HepG2 (cell line): ENCODE results near the gene MT1HL1. TPM values are rescaled to one million over a fixed set of nuclear protein-coding genes. Genes with fewer than 3 reads are reported as not detected.
"Not testable (repeated sequence)": the region's sequence is repeated elsewhere in the genome, so short reads cannot be mapped to it uniquely, and the experiment has no call there.

Source experiments
- ATAC-seq: fragments of 200-7000 bp; cut with Tn5 transposase; 3 replicates; pipeline ENCODE4 v1.9.1; 2020; ENCODE audit warnings: mild to moderate bottlenecking, moderate library complexity
- BruUV-seq: library from RNA; stranded (reverse); fragments of 400-500 nt; replicated peaks from 2 replicates; lab custom pipeline; 2021; lab: Mats Ljungman, UMichigan
- CTCF ChIA-PET: fragments of 300-600 bp; formaldehyde crosslinking; extraction: SDS; loops from one replicate; lab custom pipeline; 2021; ENCODE audit warnings: low total read pairs, inconsistent platforms, low intra/inter-chr PET ratio; lab: Yijun Ruan, JAX
- POLR2A ChIA-PET: fragments of 350-600 bp; sonication (Branson Sonifier 250); formaldehyde crosslinking; loops from one replicate; lab custom pipeline; 2020; ENCODE audit warnings: antibody characterized with exemption, inconsistent platforms; lab: Yijun Ruan, JAX
- DNase-seq: peaks from one replicate; pipeline ENCODE4 v3.0.0-alpha.2; 2015; ENCODE audit warnings: low spot score
- FAIRE-seq: peaks from 3 replicates; lab custom pipeline; 2011; peaks lifted over from hg19 to GRCh38; lab: Jason Lieb, UNC
- H2AFZ ChIP-seq: one replicate; pipeline ENCODE4 v1.6.1; 2011; ENCODE audit warnings: low read length, inconsistent platforms
- H3K27ac ChIP-seq: fragments of 300-600 bp; 3 replicates; pipeline ENCODE4 v1.8.0; 2011; ENCODE audit warnings: mixed run types, mild to moderate bottlenecking, mixed read lengths, low read length, inconsistent platforms; ENCODE audit not compliant: insufficient read depth; ENCODE audit errors: extremely low read length
- H3K27me3 ChIP-seq, 2 experiments: fragments of 200-600 bp in 1 of 2; 2 replicates in 1 of 2; 3 replicates in 1 of 2; pipeline versions ENCODE4 v1.6.0 to v1.8.0; 2011; ENCODE audit warnings: low read length in 2 of 2, mild to moderate bottlenecking in 2 of 2, moderate library complexity in 2 of 2, inconsistent platforms in 1 of 2; ENCODE audit not compliant: insufficient read depth in 2 of 2, control insufficient read depth in 1 of 2
- H3K36me3 ChIP-seq, 2 experiments: fragments of 200-600 bp in 1 of 2; replicated peaks in 1 of 2; 2 replicates in 1 of 2; 3 replicates in 1 of 2; pipeline versions ENCODE4 v1.5.1 to v1.8.0; 2011; ENCODE audit warnings: low read length in 2 of 2, inconsistent platforms in 1 of 2; ENCODE audit not compliant: insufficient read depth in 2 of 2, control insufficient read depth in 1 of 2
- H3K4me1 ChIP-seq: 2 replicates; pipeline ENCODE4 v1.5.1; 2012; ENCODE audit warnings: low read length, inconsistent platforms; ENCODE audit not compliant: insufficient read depth
- H3K4me2 ChIP-seq: 2 replicates; pipeline ENCODE4 v1.6.0; 2011; ENCODE audit warnings: low read depth, low read length, inconsistent platforms
- H3K4me3 ChIP-seq, 3 experiments: fragments of 200-600 bp in 1 of 3; sonication (generic), shearing (Covaris generic) in 1 of 3; replicated peaks in 1 of 3; 2 replicates each; pipeline ENCODE4 v1.5.1; 2011 to 2016; ENCODE audit warnings: low read length in 3 of 3, inconsistent platforms in 2 of 3, low read depth in 2 of 3, mild to moderate bottlenecking in 2 of 3, control low read depth in 1 of 3, mixed read lengths in 1 of 3; ENCODE audit not compliant: insufficient read depth in 1 of 3
- H3K79me2 ChIP-seq: one replicate; pipeline ENCODE4 v1.6.1; 2011; ENCODE audit warnings: low read length, inconsistent platforms; ENCODE audit not compliant: insufficient read depth
- H3K9ac ChIP-seq: 2 replicates; pipeline ENCODE4 v1.6.0; 2011; ENCODE audit warnings: mild to moderate bottlenecking, low read depth, low read length, inconsistent platforms; ENCODE audit not compliant: insufficient read depth
- H3K9me3 ChIP-seq: 2 replicates; pipeline ENCODE4 v1.5.1; 2012; ENCODE audit warnings: mild to moderate bottlenecking, low read length
- H4K20me1 ChIP-seq: 2 replicates; pipeline ENCODE4 v1.6.0; 2011; ENCODE audit warnings: inconsistent platforms, mild to moderate bottlenecking, low read length, moderate library complexity; ENCODE audit not compliant: insufficient read depth
- ATM ChIP-seq: fragments of 450-650 bp; IDR thresholded peaks from 2 replicates; pipeline ENCODE4 v1.7.1; 2017; ENCODE audit warnings: mild to moderate bottlenecking, borderline replicate concordance
- FOXC1 ChIP-seq: sonication (generic); formaldehyde crosslinking; IDR thresholded peaks from 2 replicates; pipeline ENCODE4 v1.8.0; 2022; ENCODE audit warnings: mild to moderate bottlenecking, missing genetic modification reagents, borderline replicate concordance
- FOXP1 ChIP-seq, 2 experiments: fragments of 450-650 bp in 1 of 2; IDR thresholded peaks; 2 replicates each; pipeline ENCODE4 v1.6.1; 2017 to 2018; ENCODE audit warnings: antibody characterized with exemption in 1 of 2
- HNF1A ChIP-seq, 2 experiments: sonication (generic) in 1 of 2; formaldehyde crosslinking in 1 of 2; IDR thresholded peaks; 2 replicates each; pipeline versions ENCODE4 v1.4.0 to v1.6.1; 2016 to 2020; ENCODE audit warnings: borderline replicate concordance in 1 of 2, low read depth in 1 of 2, mild to moderate bottlenecking in 1 of 2, missing genetic modification reagents in 1 of 2
- SP2 ChIP-seq: sonication (generic); formaldehyde crosslinking; IDR thresholded peaks from 2 replicates; pipeline ENCODE4 v1.5.1; 2020; ENCODE audit warnings: mild to moderate bottlenecking, missing genetic modification reagents
- TARDBP ChIP-seq: sonication (generic); formaldehyde crosslinking; IDR thresholded peaks from 2 replicates; pipeline ENCODE4 v1.8.0; 2022; ENCODE audit warnings: mild to moderate bottlenecking, missing genetic modification reagents
- ZNF674 ChIP-seq: sonication (generic); formaldehyde crosslinking; IDR thresholded peaks from 2 replicates; pipeline ENCODE4 v1.5.0; 2020; ENCODE audit warnings: low read depth, mild to moderate bottlenecking, missing genetic modification reagents
- WGBS: methylation state at CpG from one replicate; pipeline ENCODE4 v1.1.6; 2017; ENCODE audit warnings: low lambda C conversion rate; 5-methylcytosine and 5-hydroxymethylcytosine counted together
- in situ Hi-C: cut with HindIII; loops from 2 replicates; pipeline ENCODE4 v1.10.0; 2017; ENCODE audit warnings: low pct_unique_long_range_greater_than_20kb; ENCODE audit not compliant: extremely low pct_ligation_motif_present
- intact Hi-C: fragments of 100-400 bp; cut with micrococcal nuclease; formaldehyde crosslinking; loops from one replicate; pipeline ENCODE4 v1.10.0; 2022; ENCODE audit not compliant: unreplicated experiment
- polyA plus RNA-seq, 8 experiments: library from polyadenylated mRNA; depleted of rRNA in 3 of 8; stranded (reverse) in 7 of 8; unstranded in 1 of 8; fragments of >200 nt; fragmentation: Illumina TruSeq in 4 of 8; extraction: Trizol in 4 of 8; gene quantifications; 2 replicates each; pipeline versions ENCODE4 v1.2.1 to v1.2.3, GENCODE V29; 2011 to 2016; ENCODE audit warnings: low read depth in 4 of 8, missing spikeins in 1 of 8, mixed read lengths in 1 of 8; ENCODE audit not compliant: insufficient read depth in 1 of 8
- total RNA-seq, 5 experiments: library from RNA; depleted of rRNA; stranded (reverse); fragments of >200 nt; fragmentation: Illumina TruSeq; extraction: Trizol; gene quantifications; 2 replicates each; pipeline ENCODE4 v1.2.3, GENCODE V29; 2016; ENCODE audit warnings: low read depth in 1 of 5
- TF ChIP-seq, protein P1 (sequence below): sonication (generic); formaldehyde crosslinking; IDR thresholded peaks from 2 replicates; pipeline ENCODE4 v1.4.0; 2020; ENCODE audit warnings: missing genetic modification reagents
- TF ChIP-seq, protein P2 (sequence below): sonication (generic); formaldehyde crosslinking; IDR thresholded peaks from 2 replicates; pipeline ENCODE4 v1.4.0; 2020; ENCODE audit warnings: mild to moderate bottlenecking, missing genetic modification reagents

Gene MT1HL1
- total and polyA plus RNA-seq, 2 of the 13 experiments (the other 11 are each of a cell fraction or from before 2014, with no cell fraction given): not detected

DNA sequence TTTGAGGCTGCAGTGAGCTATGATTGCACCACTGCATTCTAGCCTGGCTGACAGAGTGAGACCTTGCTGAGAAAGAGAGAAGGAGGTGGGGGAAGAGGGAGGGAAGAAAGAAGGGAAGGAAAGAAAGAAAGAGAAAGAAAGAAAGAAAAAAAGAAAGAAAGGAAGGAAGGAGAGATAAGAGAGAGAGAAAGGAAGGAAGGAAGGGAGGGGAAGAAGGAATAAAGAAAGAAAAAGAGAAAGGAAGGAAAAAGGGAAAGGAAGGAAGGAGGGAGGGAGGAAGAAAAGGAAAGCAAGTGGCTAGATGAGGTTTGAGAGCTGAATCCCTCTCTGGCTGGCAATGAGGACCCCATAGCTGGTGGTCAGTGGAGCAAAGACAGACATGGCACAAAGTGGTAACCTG is 20.4 kb downstream of the MT1HL1 start (continued):
- TF ChIP-seq TARDBP (CRISPR knock-in tag): no peak
- no peak for TF ChIP-seq HNF1A (IDR thresholded peaks at IDR 0.05; ENCODE audit: low read depth)
- no peak for TF ChIP-seq HNF1A (CRISPR knock-in tag; IDR thresholded peaks at IDR 0.05; ENCODE audit: borderline replicate concordance)
- no peak for TF ChIP-seq ZNF674 (CRISPR knock-in tag)
- TF ChIP-seq, protein P1, sequence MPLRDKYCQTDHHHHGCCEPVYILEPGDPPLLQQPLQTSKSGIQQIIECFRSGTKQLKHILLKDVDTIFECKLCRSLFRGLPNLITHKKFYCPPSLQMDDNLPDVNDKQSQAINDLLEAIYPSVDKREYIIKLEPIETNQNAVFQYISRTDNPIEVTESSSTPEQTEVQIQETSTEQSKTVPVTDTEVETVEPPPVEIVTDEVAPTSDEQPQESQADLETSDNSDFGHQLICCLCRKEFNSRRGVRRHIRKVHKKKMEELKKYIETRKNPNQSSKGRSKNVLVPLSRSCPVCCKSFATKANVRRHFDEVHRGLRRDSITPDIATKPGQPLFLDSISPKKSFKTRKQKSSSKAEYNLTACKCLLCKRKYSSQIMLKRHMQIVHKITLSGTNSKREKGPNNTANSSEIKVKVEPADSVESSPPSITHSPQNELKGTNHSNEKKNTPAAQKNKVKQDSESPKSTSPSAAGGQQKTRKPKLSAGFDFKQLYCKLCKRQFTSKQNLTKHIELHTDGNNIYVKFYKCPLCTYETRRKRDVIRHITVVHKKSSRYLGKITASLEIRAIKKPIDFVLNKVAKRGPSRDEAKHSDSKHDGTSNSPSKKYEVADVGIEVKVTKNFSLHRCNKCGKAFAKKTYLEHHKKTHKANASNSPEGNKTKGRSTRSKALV (CRISPR knock-in tag): no peak
- no peak for TF ChIP-seq ATM
- no peak for TF ChIP-seq SP2
- TF ChIP-seq, all 625 proteins: peak for 0

DNA sequence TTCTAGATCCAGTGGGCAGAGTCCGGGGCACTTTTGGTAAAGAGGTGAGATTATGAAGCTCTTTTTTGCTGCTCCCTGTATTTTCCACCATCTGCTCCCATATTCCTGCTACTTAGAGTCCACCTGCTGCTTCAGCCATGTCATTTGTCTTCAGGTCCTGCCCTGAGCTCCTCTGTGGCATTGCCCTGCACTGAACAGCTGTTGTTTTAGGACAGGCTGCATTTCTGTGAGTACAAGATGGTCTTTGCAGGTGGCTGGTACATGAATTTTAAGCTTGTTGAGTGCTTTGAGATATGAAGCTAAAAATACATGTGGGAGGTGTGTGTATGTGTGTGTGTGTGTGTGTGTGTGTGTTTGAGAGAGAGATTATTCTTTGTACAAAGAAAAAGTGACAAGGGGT is 21.9 kb downstream of the MT1HL1 start:
- no peaks in the 10 kb centered on the region for H3K79me2 ChIP-seq
- TF ChIP-seq FOXP1 (IDR thresholded peaks at IDR 0.05) (no peak), FOXP1 (CRISPR knock-in tag; IDR thresholded peaks at IDR 0.05) (no peak), FOXC1 (CRISPR knock-in tag) (no peak)
- TF ChIP-seq, protein P2, sequence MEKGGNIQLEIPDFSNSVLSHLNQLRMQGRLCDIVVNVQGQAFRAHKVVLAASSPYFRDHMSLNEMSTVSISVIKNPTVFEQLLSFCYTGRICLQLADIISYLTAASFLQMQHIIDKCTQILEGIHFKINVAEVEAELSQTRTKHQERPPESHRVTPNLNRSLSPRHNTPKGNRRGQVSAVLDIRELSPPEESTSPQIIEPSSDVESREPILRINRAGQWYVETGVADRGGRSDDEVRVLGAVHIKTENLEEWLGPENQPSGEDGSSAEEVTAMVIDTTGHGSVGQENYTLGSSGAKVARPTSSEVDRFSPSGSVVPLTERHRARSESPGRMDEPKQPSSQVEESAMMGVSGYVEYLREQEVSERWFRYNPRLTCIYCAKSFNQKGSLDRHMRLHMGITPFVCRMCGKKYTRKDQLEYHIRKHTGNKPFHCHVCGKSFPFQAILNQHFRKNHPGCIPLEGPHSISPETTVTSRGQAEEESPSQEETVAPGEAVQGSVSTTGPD (CRISPR knock-in tag): no peak
- TF ChIP-seq, all 625 proteins: peak for 0
- DNase-seq (no peak), ATAC-seq (no peak), FAIRE-seq (no peak)
- no peaks in the 10 kb centered on the region for H3K36me3 ChIP-seq
- POLR2A ChIA-PET: no interaction called here
- 0 out of 2 replicates have a peak, but pooled peaks cover 1% of the 10 kb centered on the region for H3K9me3 ChIP-seq
- no peaks in the 10 kb centered on the region for H3K4me1 ChIP-seq
- intact Hi-C loops: no loop called here
- peaks cover 0 to 12% of the 10 kb centered on the region in 2 experiments; a peak in 2 of 5 replicates for H3K27me3 ChIP-seq
- BruUV-seq: no TSS peak
- no peak overlapping the region for H2AFZ ChIP-seq
- H3K4me3 ChIP-seq: no peak overlapping the region
- 0% methylated on average over 1 of the region's 1 CpG for WGBS
- H3K27ac ChIP-seq: no peak overlapping the region
- no peaks in the 10 kb centered on the region for H4K20me1 ChIP-seq
- H3K4me2 ChIP-seq: no peak overlapping the region
- H3K9ac ChIP-seq: no peak overlapping the region
- CTCF ChIA-PET: no interaction called here
- in situ Hi-C loops: no loop called here

GRCh38 chr1:236981431-236981830 is 22.8 kb downstream of the MT1HL1 start:
- in situ Hi-C loops, FAIRE-seq, CTCF ChIA-PET, BruUV-seq, H3K4me1 ChIP-seq, H4K20me1 ChIP-seq, POLR2A ChIA-PET, H3K9ac ChIP-seq, intact Hi-C loops, H3K36me3 ChIP-seq, H3K9me3 ChIP-seq, H3K4me2 ChIP-seq, H3K27ac ChIP-seq, ATAC-seq, H3K4me3 ChIP-seq, H3K79me2 ChIP-seq, H2AFZ ChIP-seq, DNase-seq: not testable (repeated sequence)
- 85% methylated on average over 14 of the region's 20 CpGs for WGBS
- peaks cover 0 to 15% of the 10 kb centered on the region in 2 experiments; a peak in 2 of 5 replicates for H3K27me3 ChIP-seq
